Astrocyte (in vitro differentiated cells and primary cell): ENCODE results near the gene ZNF639. TPM values are rescaled to one million over a fixed set of nuclear protein-coding genes. Genes with fewer than 3 reads are reported as not detected.

Experiments used
- DNase-seq: peaks from one replicate; pipeline ENCODE4 v3.0.0-alpha.2; 2010; ENCODE audit warnings: low read depth
- FAIRE-seq: peaks from 2 replicates; lab custom pipeline; 2011; peaks lifted over from hg19 to GRCh38; lab: Jason Lieb, UNC
- H2AFZ ChIP-seq: 2 replicates; pipeline ENCODE4 v1.6.0; 2012; ENCODE audit warnings: low read depth, low read length, inconsistent platforms
- H3K27ac ChIP-seq: 2 replicates; pipeline ENCODE4 v1.5.1; 2011; ENCODE audit warnings: low read depth, low read length, inconsistent platforms
- H3K27me3 ChIP-seq: 2 replicates; pipeline ENCODE4 v1.6.0; 2011; ENCODE audit warnings: low read length, inconsistent platforms; ENCODE audit not compliant: insufficient read depth
- H3K36me3 ChIP-seq: 2 replicates; pipeline ENCODE4 v1.5.1; 2011; ENCODE audit warnings: low read length, inconsistent platforms; ENCODE audit not compliant: insufficient read depth
- H3K4me1 ChIP-seq: 2 replicates; pipeline ENCODE4 v1.5.1; 2011; ENCODE audit warnings: low read length, inconsistent platforms; ENCODE audit not compliant: insufficient read depth
- H3K4me2 ChIP-seq: 2 replicates; pipeline ENCODE4 v1.6.0; 2012; ENCODE audit warnings: low read length, inconsistent platforms
- H3K4me3 ChIP-seq: 2 replicates; pipeline ENCODE4 v1.5.1; 2011; ENCODE audit warnings: low read depth, mild to moderate bottlenecking, low read length, inconsistent platforms; ENCODE audit not compliant: insufficient read depth
- H3K79me2 ChIP-seq: 2 replicates; pipeline ENCODE4 v1.6.0; 2012; ENCODE audit warnings: mild to moderate bottlenecking, low read length, inconsistent platforms; ENCODE audit not compliant: insufficient read depth
- H3K9ac ChIP-seq: 2 replicates; pipeline ENCODE4 v1.6.0; 2012; ENCODE audit warnings: mild to moderate bottlenecking, low read length, inconsistent platforms
- H3K9me3 ChIP-seq: 2 replicates; pipeline ENCODE4 v1.5.1; 2012; ENCODE audit warnings: low read depth, mild to moderate bottlenecking, low read length, inconsistent platforms; ENCODE audit not compliant: insufficient read depth
- H4K20me1 ChIP-seq: 2 replicates; pipeline ENCODE4 v1.6.0; 2012; ENCODE audit warnings: low read length, inconsistent platforms; ENCODE audit not compliant: insufficient read depth
- H3K27ac Mint-ChIP-seq: one replicate; pipeline ENCODE4 v1.8.0; 2021; ENCODE audit warnings: mild to moderate bottlenecking, mixed read lengths; ENCODE audit not compliant: unreplicated experiment
- H3K27me3 Mint-ChIP-seq: one replicate; pipeline ENCODE4 v1.8.0; 2021; ENCODE audit warnings: low read depth, mixed read lengths; ENCODE audit not compliant: unreplicated experiment
- H3K36me3 Mint-ChIP-seq: one replicate; pipeline ENCODE4 v1.8.0; 2021; ENCODE audit warnings: low read depth, mixed read lengths; ENCODE audit not compliant: unreplicated experiment
- H3K4me1 Mint-ChIP-seq: one replicate; pipeline ENCODE4 v1.8.0; 2021; ENCODE audit warnings: low read depth, mixed read lengths; ENCODE audit not compliant: unreplicated experiment
- H3K4me3 Mint-ChIP-seq: one replicate; pipeline ENCODE4 v1.8.0; 2021; ENCODE audit warnings: mild to moderate bottlenecking, moderate library complexity, mixed read lengths; ENCODE audit not compliant: unreplicated experiment
- H3K9me3 Mint-ChIP-seq: one replicate; pipeline ENCODE4 v1.8.0; 2021; ENCODE audit warnings: mild to moderate bottlenecking, mixed read lengths; ENCODE audit not compliant: unreplicated experiment
- EZH2 ChIP-seq: IDR thresholded peaks from 2 replicates; pipeline ENCODE4 v1.6.1; 2012; ENCODE audit warnings: mild to moderate bottlenecking, low read length, inconsistent platforms; ENCODE audit not compliant: insufficient read depth
- total RNA-seq: library from RNA; stranded (reverse); gene quantifications from 2 replicates; pipeline ENCODE4 v1.2.1, GENCODE V29; 2021
- TF ChIP-seq, protein P1 (sequence below): IDR thresholded peaks from 2 replicates; pipeline ENCODE4 v1.5.1; 2011; ENCODE audit warnings: low read depth, mild to moderate bottlenecking, inconsistent platforms, low read length, moderate library complexity; ENCODE audit not compliant: insufficient read depth

The ZNF639 gene
- total RNA-seq, 1 donor from 2014 or later = 34.4 TPM

DNA sequence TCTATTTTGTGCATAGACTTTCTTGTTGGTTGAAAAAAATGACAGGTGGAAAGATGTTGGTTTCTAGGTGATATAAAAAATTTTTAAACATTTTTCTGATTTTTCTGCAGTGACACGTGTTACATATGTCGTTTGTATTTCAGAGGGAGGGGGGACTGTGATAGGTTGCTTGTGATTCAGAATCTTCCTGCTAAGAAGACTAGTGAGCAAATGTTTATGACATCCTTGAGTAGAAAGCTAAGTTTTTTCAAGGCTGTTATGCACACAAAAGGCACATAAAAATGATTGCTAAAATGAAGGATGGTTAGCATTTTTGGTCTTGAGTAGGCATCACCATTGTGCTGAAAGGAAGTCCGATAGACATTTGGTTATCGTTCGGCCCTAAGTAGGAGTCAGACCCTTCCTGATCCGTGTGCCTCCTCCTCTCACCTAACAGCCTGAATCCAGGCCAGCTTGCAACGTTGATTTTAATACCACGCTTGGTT lies 1.5 kb downstream of the ZNF639 start:
- H3K4me3 Mint-ChIP-seq = peak overlapping the region; percentile 97
- DNase-seq (peak; percentile 43), FAIRE-seq (peak; percentile 49)
- Histone ChIP-seq H3K27me3 (no peaks in the 10 kb centered on the region), H3K36me3 (peaks cover 5% of the 10 kb centered on the region), H2AFZ (no peak overlapping the region), H3K9me3 (no peaks in the 10 kb centered on the region), H3K4me2 (peak overlapping the region; percentile 99), H3K4me1 (peaks cover 9% of the 10 kb centered on the region), H3K27ac (peak overlapping the region; percentile 91), H3K79me2 (peaks cover 62% of the 10 kb centered on the region), H4K20me1 (peaks cover 26% of the 10 kb centered on the region), H3K9ac (peak overlapping the region; percentile 94), H3K4me3 (peak overlapping the region; percentile 82)
- peak overlapping the region; percentile 92 for H3K27ac Mint-ChIP-seq
- H3K27me3 Mint-ChIP-seq = no peaks in the 10 kb centered on the region
- no peaks in the 10 kb centered on the region for H3K9me3 Mint-ChIP-seq
- TF ChIP-seq, protein P1, sequence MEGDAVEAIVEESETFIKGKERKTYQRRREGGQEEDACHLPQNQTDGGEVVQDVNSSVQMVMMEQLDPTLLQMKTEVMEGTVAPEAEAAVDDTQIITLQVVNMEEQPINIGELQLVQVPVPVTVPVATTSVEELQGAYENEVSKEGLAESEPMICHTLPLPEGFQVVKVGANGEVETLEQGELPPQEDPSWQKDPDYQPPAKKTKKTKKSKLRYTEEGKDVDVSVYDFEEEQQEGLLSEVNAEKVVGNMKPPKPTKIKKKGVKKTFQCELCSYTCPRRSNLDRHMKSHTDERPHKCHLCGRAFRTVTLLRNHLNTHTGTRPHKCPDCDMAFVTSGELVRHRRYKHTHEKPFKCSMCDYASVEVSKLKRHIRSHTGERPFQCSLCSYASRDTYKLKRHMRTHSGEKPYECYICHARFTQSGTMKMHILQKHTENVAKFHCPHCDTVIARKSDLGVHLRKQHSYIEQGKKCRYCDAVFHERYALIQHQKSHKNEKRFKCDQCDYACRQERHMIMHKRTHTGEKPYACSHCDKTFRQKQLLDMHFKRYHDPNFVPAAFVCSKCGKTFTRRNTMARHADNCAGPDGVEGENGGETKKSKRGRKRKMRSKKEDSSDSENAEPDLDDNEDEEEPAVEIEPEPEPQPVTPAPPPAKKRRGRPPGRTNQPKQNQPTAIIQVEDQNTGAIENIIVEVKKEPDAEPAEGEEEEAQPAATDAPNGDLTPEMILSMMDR = no peak
- TF ChIP-seq EZH2 = no peak
- peaks cover 9% of the 10 kb centered on the region for H3K4me1 Mint-ChIP-seq
- H3K36me3 Mint-ChIP-seq = no peaks in the 10 kb centered on the region

DNA sequence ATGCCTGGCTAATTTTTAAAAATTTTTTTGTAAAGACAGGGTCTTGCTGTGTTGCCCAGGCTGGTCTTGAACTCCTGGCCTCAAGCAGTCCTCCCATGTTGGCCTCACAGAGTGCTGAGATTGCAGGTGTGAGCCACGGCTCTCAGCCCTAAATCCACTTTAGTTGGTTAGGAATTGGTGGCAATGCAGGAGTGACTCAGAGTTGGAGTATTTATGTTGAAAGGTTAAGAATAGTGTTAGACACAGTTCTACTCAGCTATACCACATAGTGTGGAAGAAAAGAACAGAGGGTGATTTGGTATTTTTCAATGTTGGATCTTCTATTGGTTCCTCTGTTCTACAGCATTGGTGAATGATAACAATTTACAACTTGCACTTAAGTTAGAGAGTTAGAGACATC lies 7.6 kb downstream of the ZNF639 start:
- Histone ChIP-seq H3K4me3 (no peak overlapping the region), H3K36me3 (peaks cover 40% of the 10 kb centered on the region), H3K4me2 (no peak overlapping the region), H2AFZ (no peak overlapping the region), H3K27me3 (no peaks in the 10 kb centered on the region), H3K4me1 (no peaks in the 10 kb centered on the region), H3K27ac (no peak overlapping the region), H3K9me3 (no peaks in the 10 kb centered on the region), H4K20me1 (peaks cover 18% of the 10 kb centered on the region), H3K9ac (no peak overlapping the region), H3K79me2 (peaks cover 58% of the 10 kb centered on the region)
- FAIRE-seq (no peak), DNase-seq (no peak)
- peaks cover 19% of the 10 kb centered on the region for H3K36me3 Mint-ChIP-seq
- H3K27me3 Mint-ChIP-seq = no peaks in the 10 kb centered on the region
- no peak overlapping the region for H3K4me3 Mint-ChIP-seq
- TF ChIP-seq, protein P1 = no peak
- H3K27ac Mint-ChIP-seq = no peak overlapping the region
- H3K9me3 Mint-ChIP-seq = no peaks in the 10 kb centered on the region
- H3K4me1 Mint-ChIP-seq = peaks cover under 1% of the 10 kb centered on the region

DNA sequence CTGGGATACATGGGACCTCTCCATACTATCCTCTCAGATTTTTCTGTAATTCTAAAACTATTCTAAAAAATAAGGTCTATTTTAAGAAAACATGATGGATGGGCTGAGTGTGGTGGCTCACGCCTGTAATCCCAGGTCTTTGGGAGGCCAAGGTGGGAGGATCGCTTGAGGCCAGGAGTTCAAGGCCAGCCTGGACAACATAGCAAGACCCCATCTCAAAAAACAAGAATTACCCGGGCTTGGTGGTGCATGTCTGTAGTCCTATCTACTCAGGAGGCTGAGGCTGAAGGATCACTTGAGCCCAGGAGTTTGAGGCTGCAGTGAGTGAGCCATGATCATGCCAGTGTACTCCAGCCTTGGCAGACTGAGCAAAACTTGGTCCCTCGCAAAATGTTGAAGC lies 9.4 kb downstream of the ZNF639 start:
- H3K36me3 Mint-ChIP-seq = peaks cover 24% of the 10 kb centered on the region
- no peaks in the 10 kb centered on the region for H3K9me3 Mint-ChIP-seq
- no peak overlapping the region for H3K4me3 Mint-ChIP-seq
- no peaks in the 10 kb centered on the region for H3K27me3 Mint-ChIP-seq
- DNase-seq (no peak), FAIRE-seq (no peak)
- no peak overlapping the region for H3K9ac ChIP-seq
- H3K79me2 ChIP-seq = peaks cover 42% of the 10 kb centered on the region
- H3K4me1 Mint-ChIP-seq = no peaks in the 10 kb centered on the region
- no peak for TF ChIP-seq EZH2
- TF ChIP-seq, protein P1 = no peak
- peaks cover 15% of the 10 kb centered on the region for H4K20me1 ChIP-seq
- no peaks in the 10 kb centered on the region for H3K4me1 ChIP-seq
- H3K9me3 ChIP-seq = no peaks in the 10 kb centered on the region
- no peak overlapping the region for H2AFZ ChIP-seq
- no peak overlapping the region for H3K4me2 ChIP-seq
- H3K27ac Mint-ChIP-seq = no peak overlapping the region
- H3K27me3 ChIP-seq = no peaks in the 10 kb centered on the region
- no peak overlapping the region for H3K4me3 ChIP-seq
- H3K36me3 ChIP-seq = peaks cover 40% of the 10 kb centered on the region
- H3K27ac ChIP-seq = no peak overlapping the region
